GM12878 (cell line): ENCODE measurements around the gene KLLN. TPM values are rescaled to one million over a fixed set of nuclear protein-coding genes. Genes with fewer than 3 reads are reported as not detected.
A peak's percentile ranks its signal among the peaks of the same experiment; 100 is the strongest.

Experiments
- CBFB ChIP-seq: IDR thresholded peaks from 2 replicates; pipeline ENCODE4 v1.6.1; 2016; ENCODE audit warnings: antibody characterized with exemption, low read depth
- CREM ChIP-seq: IDR thresholded peaks from 2 replicates; pipeline ENCODE4 v1.6.1; 2014; ENCODE audit warnings: antibody characterized with exemption, low read depth
- EZH2 ChIP-seq: IDR thresholded peaks from 2 replicates; pipeline ENCODE4 v1.6.1; 2012; ENCODE audit warnings: low read depth, mild to moderate bottlenecking, control low read depth, inconsistent platforms, low read length, borderline replicate concordance; ENCODE audit not compliant: control insufficient read depth
- GABPA ChIP-seq: IDR thresholded peaks from 2 replicates; pipeline ENCODE4 v1.6.1; 2014; ENCODE audit warnings: antibody characterized with exemption, low read depth, mild to moderate bottlenecking, inconsistent platforms
- IKZF1 ChIP-seq: fragments of 450-650 bp; conservative IDR thresholded peaks from 2 replicates; pipeline ENCODE4 v1.6.1; 2017; ENCODE audit warnings: antibody characterized with exemption, mild to moderate bottlenecking
- IRF4 ChIP-seq: IDR thresholded peaks from 2 replicates; pipeline ENCODE4 v1.6.1; 2011; ENCODE audit warnings: low read depth, low read length
- MEF2B ChIP-seq: fragments of 450-650 bp; IDR thresholded peaks from 2 replicates; pipeline ENCODE4 v1.6.1; 2018; ENCODE audit warnings: mild to moderate bottlenecking, moderate library complexity; ENCODE audit not compliant: partially characterized antibody, poor library complexity, severe bottlenecking
- NFYA ChIP-seq: IDR thresholded peaks from 2 replicates; pipeline ENCODE4 v1.6.1; 2011; ENCODE audit warnings: low read depth, mild to moderate bottlenecking, low read length, improper control_type of control experiment, borderline replicate concordance
- PAX8 ChIP-seq: fragments of 450-650 bp; IDR thresholded peaks from 2 replicates; pipeline ENCODE4 v1.6.1; 2017; ENCODE audit warnings: mild to moderate bottlenecking, moderate library complexity
- POLR2AphosphoS5 ChIP-seq: IDR thresholded peaks from 2 replicates; pipeline ENCODE4 v1.6.1; 2011; ENCODE audit warnings: mild to moderate bottlenecking, low read length, inconsistent platforms
- RB1 ChIP-seq: fragments of 450-650 bp; formaldehyde crosslinking; IDR thresholded peaks from 2 replicates; pipeline ENCODE4 v1.6.1; 2017; ENCODE audit warnings: mild to moderate bottlenecking, borderline replicate concordance
- SKIL ChIP-seq: fragments of 450-650 bp; IDR thresholded peaks from 2 replicates; pipeline ENCODE4 v1.6.1; 2017; ENCODE audit warnings: mild to moderate bottlenecking, low read depth, inconsistent platforms; ENCODE audit not compliant: poor library complexity, severe bottlenecking
- SREBF2 ChIP-seq: IDR thresholded peaks from 2 replicates; pipeline ENCODE4 v1.6.1; 2012; ENCODE audit warnings: mild to moderate bottlenecking, low read length
- TAF1 ChIP-seq: IDR thresholded peaks from 2 replicates; pipeline ENCODE4 v1.6.1; 2011; ENCODE audit warnings: mild to moderate bottlenecking, low read depth, low read length, borderline replicate concordance
- ZNF384 ChIP-seq: IDR thresholded peaks from 2 replicates; pipeline ENCODE4 v1.6.1; 2012; ENCODE audit warnings: low read depth, mild to moderate bottlenecking, low read length, improper control_type of control experiment, borderline replicate concordance
- ZNF687 ChIP-seq: fragments of 450-650 bp; IDR thresholded peaks from 2 replicates; pipeline ENCODE4 v1.6.1; 2017; ENCODE audit warnings: mild to moderate bottlenecking, moderate library complexity
- polyA plus RNA-seq, 11 experiments: library from polyadenylated mRNA; depleted of rRNA in 4 of 11; unstranded in 6 of 11; stranded (reverse) in 5 of 11; fragments of >200 nt; fragmentation: Nextera tagmentation in 4 of 11; fragmentation: Illumina TruSeq in 1 of 11; extraction: Ambion mirVana in 4 of 11; extraction: Trizol in 1 of 11; gene quantifications; 1 replicate in 1 of 11; 2 replicates in 10 of 11; pipeline versions ENCODE4 v1.2.1 to v1.2.3, GENCODE V29; 2011 to 2016; ENCODE audit warnings: inconsistent platforms in 2 of 11, missing spikeins in 2 of 11, low read depth in 1 of 11
- total RNA-seq, 4 experiments: library from RNA; depleted of rRNA in 3 of 4; stranded (reverse); fragments of >200 nt in 3 of 4; fragmentation: Illumina TruSeq in 1 of 4; extraction: Trizol in 1 of 4; gene quantifications; 2 replicates each; pipeline versions ENCODE4 v1.2.1 to v1.2.3, GENCODE V29; 2013 to 2021
- TF ChIP-seq, protein P1 (sequence below): IDR thresholded peaks from 2 replicates; pipeline ENCODE4 v1.6.1; 2012; ENCODE audit warnings: improper control_type of control experiment, low read depth, low read length; ENCODE audit not compliant: insufficient replicate concordance

The KLLN gene
- total and polyA plus RNA-seq, 10 of the 15 experiments (the other 5 are each of a cell fraction or from before 2014, with no cell fraction given) = 0.87 to 2.2 (median 1.7) TPM

DNA sequence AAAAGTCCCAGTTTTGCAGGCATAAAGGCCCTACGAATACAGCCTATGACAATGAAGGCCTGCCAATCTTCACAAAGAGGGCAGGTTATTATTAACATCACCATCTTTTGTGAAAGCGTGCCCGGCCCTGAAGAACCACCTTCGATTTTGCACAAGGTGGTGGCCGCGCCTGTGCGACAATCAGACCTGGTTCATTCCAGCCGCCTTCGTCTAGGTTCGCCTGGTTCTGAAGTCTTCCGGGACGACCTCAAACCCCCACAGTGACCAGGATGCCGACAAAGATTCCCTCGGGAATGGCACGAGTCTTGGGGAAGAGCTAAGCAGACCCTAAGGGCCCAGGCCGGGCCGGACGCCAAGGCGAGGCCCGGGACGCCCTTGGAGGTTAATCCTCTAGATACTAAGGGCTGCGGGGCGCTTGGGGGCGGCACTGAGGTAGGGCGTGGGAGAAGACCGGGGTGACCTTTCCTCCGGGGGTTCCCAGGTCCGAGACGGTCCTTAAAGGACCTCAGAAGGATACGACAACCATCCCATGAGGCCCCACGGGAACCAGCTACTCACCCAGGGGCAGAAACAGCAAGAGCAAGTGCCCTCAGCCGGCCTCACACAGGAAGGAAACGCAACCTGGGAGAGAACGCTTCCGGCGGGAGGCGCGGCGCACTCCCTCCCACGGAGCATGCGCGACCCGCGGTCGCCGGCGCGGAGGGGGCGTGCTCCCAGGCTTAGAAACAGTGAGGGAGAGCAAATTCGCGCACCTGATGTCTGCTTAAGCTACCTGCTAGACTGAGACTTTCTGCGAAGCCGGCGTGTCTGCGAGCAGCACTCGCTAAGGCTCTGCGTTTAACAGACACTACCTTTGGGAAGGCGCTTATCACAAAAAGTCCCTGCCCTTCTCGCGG, 45.5 kb downstream of the KLLN start, which contains the start of gene ATAD1 (continued):
- TF ChIP-seq ZNF687 = peak; percentile 84
- peak; percentile 81 for TF ChIP-seq IKZF1
- peak; percentile 76; the same call in 1 of the 2 replicates for TF ChIP-seq TAF1
- TF ChIP-seq IRF4 = 0 out of 2 replicates have a peak, but pooled peaks have one; percentile 9
- TF ChIP-seq CBFB = no peak; the same call in none of the 2 replicates
- no peak for TF ChIP-seq EZH2
- peak; percentile 80 for TF ChIP-seq MEF2B
- no peak for TF ChIP-seq SKIL
- TF ChIP-seq, protein P1, sequence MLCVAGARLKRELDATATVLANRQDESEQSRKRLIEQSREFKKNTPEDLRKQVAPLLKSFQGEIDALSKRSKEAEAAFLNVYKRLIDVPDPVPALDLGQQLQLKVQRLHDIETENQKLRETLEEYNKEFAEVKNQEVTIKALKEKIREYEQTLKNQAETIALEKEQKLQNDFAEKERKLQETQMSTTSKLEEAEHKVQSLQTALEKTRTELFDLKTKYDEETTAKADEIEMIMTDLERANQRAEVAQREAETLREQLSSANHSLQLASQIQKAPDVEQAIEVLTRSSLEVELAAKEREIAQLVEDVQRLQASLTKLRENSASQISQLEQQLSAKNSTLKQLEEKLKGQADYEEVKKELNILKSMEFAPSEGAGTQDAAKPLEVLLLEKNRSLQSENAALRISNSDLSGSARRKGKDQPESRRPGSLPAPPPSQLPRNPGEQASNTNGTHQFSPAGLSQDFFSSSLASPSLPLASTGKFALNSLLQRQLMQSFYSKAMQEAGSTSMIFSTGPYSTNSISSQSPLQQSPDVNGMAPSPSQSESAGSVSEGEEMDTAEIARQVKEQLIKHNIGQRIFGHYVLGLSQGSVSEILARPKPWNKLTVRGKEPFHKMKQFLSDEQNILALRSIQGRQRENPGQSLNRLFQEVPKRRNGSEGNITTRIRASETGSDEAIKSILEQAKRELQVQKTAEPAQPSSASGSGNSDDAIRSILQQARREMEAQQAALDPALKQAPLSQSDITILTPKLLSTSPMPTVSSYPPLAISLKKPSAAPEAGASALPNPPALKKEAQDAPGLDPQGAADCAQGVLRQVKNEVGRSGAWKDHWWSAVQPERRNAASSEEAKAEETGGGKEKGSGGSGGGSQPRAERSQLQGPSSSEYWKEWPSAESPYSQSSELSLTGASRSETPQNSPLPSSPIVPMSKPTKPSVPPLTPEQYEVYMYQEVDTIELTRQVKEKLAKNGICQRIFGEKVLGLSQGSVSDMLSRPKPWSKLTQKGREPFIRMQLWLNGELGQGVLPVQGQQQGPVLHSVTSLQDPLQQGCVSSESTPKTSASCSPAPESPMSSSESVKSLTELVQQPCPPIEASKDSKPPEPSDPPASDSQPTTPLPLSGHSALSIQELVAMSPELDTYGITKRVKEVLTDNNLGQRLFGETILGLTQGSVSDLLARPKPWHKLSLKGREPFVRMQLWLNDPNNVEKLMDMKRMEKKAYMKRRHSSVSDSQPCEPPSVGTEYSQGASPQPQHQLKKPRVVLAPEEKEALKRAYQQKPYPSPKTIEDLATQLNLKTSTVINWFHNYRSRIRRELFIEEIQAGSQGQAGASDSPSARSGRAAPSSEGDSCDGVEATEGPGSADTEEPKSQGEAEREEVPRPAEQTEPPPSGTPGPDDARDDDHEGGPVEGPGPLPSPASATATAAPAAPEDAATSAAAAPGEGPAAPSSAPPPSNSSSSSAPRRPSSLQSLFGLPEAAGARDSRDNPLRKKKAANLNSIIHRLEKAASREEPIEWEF = no peak
- peak; percentile 91 for TF ChIP-seq POLR2AphosphoS5
- TF ChIP-seq SREBF2 = no peak
- TF ChIP-seq PAX8 = no peak
- no peak for TF ChIP-seq CREM
- peak; percentile 92 for TF ChIP-seq GABPA
- TF ChIP-seq NFYA = no peak
- no peak for TF ChIP-seq ZNF384
- TF ChIP-seq RB1 = peak; percentile 52; the same call in 1 of the 2 replicates
